ENCODE results near the gene TMEM43. TPM values are rescaled to one million over a fixed set of nuclear protein-coding genes. Genes with fewer than 3 reads are reported as not detected.

The TMEM43 gene
- total RNA-seq, 1 donor from 2014 or later: 86.3 TPM

GRCh38 chr3:14153663-14154062 is 28.8 kb downstream of the TMEM43 start:
- no peak for DNase-seq
- H3K36me3 ChIP-seq: peaks cover 72% of the 10 kb centered on the region
- TF ChIP-seq CTCF (IDR thresholded peaks at IDR 0.05): no peak
- no peak overlapping the region for H3K4me3 ChIP-seq
- H3K4me1 ChIP-seq: no peaks in the 10 kb centered on the region
- no peak overlapping the region for H3K27ac ChIP-seq
- intact Hi-C loops (cut with DNase I): no loop called here
- ATAC-seq: no peak
- no peaks in the 10 kb centered on the region for H3K27me3 ChIP-seq
- no peaks in the 10 kb centered on the region for H3K9me3 ChIP-seq

GRCh38 chr3:14154276-14154675 is 29.4 kb downstream of the TMEM43 start:
- H3K27me3 ChIP-seq: no peaks in the 10 kb centered on the region
- no peaks in the 10 kb centered on the region for H3K4me1 ChIP-seq
- intact Hi-C loops (cut with DNase I): no loop called here
- H3K36me3 ChIP-seq: peaks cover 77% of the 10 kb centered on the region
- no peak overlapping the region for H3K27ac ChIP-seq
- TF ChIP-seq CTCF (IDR thresholded peaks at IDR 0.05): no peak
- no peak for DNase-seq
- H3K9me3 ChIP-seq: no peaks in the 10 kb centered on the region
- H3K4me3 ChIP-seq: no peak overlapping the region
- no peak for ATAC-seq

- ATAC-seq (peak; percentile 68), DNase-seq (no peak)
- TF ChIP-seq CTCF (IDR thresholded peaks at IDR 0.05): no peak
- Histone ChIP-seq H3K27ac (no peak overlapping the region), H3K36me3 (peaks cover 84% of the 10 kb centered on the region), H3K9me3 (no peaks in the 10 kb centered on the region), H3K4me3 (no peak overlapping the region), H3K4me1 (no peaks in the 10 kb centered on the region), H3K27me3 (no peaks in the 10 kb centered on the region)
- intact Hi-C loops (cut with DNase I): no loop called here
Observed at GRCh38 chr3:14154895-14155440, 30.1 kb downstream of the TMEM43 start.

- no peak for DNase-seq
- Histone ChIP-seq H3K9me3 (peaks cover 5% of the 10 kb centered on the region), H3K4me3 (no peak overlapping the region), H3K27me3 (no peaks in the 10 kb centered on the region), H3K36me3 (peaks cover 93% of the 10 kb centered on the region), H3K27ac (no peak overlapping the region), H3K4me1 (no peaks in the 10 kb centered on the region)
- TF ChIP-seq CTCF (IDR thresholded peaks at IDR 0.05): no peak
- intact Hi-C loops (cut with DNase I): no loop called here
- no peak for ATAC-seq
Observed at GRCh38 chr3:14156201-14156600, 31.3 kb downstream of the TMEM43 start.

- Histone ChIP-seq H3K4me1 (no peaks in the 10 kb centered on the region), H3K4me3 (no peak overlapping the region), H3K27me3 (no peaks in the 10 kb centered on the region), H3K36me3 (peaks cover 93% of the 10 kb centered on the region), H3K27ac (no peak overlapping the region), H3K9me3 (peaks cover 13% of the 10 kb centered on the region)
- ATAC-seq (no peak), DNase-seq (no peak)
- TF ChIP-seq CTCF (IDR thresholded peaks at IDR 0.05): no peak
- intact Hi-C loops (cut with DNase I): no loop called here
Observed at GRCh38 chr3:14156843-14157561, 32.1 kb downstream of the TMEM43 start.
